ENCODE data around the gene NOX1.
A peak's percentile ranks its signal among the peaks of the same experiment; 100 is the strongest.
"Not testable (repeated sequence)": the region's sequence is repeated elsewhere in the genome, so short reads cannot be mapped to it uniquely, and the experiment has no call there.

Gene NOX1

GRCh38 chrX:100804780-100805179 is 69.4 kb downstream of the NOX1 start:
- Histone ChIP-seq H3K9ac (no peak overlapping the region), H4K20me1 (no peaks in the 10 kb centered on the region), H3K36me3 (no peaks in the 10 kb centered on the region), H3K4me1 (no peaks in the 10 kb centered on the region), H3K4me3 (no peak overlapping the region), H3K9me3 (replicated peaks in 1 of 11) (peaks cover 5 to 24% (median 11%) of the 10 kb centered on the region in 11 experiments; a peak in 14 of 22 replicates), H3K27ac (no peak overlapping the region), H3K27me3 (no peaks in the 10 kb centered on the region), H3K4me2 (no peak overlapping the region)
- TF ChIP-seq Cebpa-rat (IDR thresholded peaks at IDR 0.05): no peak

DNA sequence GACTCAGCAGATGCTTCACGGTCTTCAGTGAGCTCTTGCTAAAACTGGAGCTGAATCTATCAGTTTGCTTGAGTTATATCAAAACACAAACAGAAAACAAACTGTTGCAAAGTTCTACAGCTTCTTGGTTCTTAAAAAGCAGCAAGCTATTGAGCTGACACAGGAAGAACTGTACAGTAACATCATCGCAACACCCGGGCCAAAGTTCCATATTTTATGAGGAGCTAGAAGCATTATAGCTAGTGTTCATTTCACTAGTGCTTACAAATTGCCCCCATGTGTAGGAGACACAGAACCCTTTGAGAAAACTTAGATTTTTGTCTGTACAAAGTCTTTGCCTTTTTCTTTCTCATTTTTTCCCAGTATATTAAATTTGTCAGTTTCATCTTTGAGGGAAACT is 71.3 kb downstream of the NOX1 start:
- no peaks in the 10 kb centered on the region for H3K27me3 ChIP-seq
- H4K20me1 ChIP-seq: no peaks in the 10 kb centered on the region
- no peak for TF ChIP-seq Cebpa-rat (IDR thresholded peaks at IDR 0.05)
- H3K36me3 ChIP-seq: no peaks in the 10 kb centered on the region
- H3K9ac ChIP-seq: no peak overlapping the region
- no peak overlapping the region for H3K4me3 ChIP-seq
- no peak overlapping the region for H3K4me2 ChIP-seq
- peaks cover 5 to 24% (median 11%) of the 10 kb centered on the region in 11 experiments; a peak in 14 of 22 replicates for H3K9me3 ChIP-seq (replicated peaks in 1 of 11)
- no peak overlapping the region for H3K27ac ChIP-seq
- H3K4me1 ChIP-seq: no peaks in the 10 kb centered on the region

- Histone ChIP-seq H3K27ac (no peak overlapping the region), H3K4me1 (no peaks in the 10 kb centered on the region), H3K36me3 (no peaks in the 10 kb centered on the region), H3K4me3 (no peak overlapping the region), H3K4me2 (no peak overlapping the region), H3K27me3 (no peaks in the 10 kb centered on the region), H3K9me3 (replicated peaks in 1 of 11) (no peaks in the 10 kb centered on the region), H4K20me1 (no peaks in the 10 kb centered on the region), H3K9ac (no peak overlapping the region)
- TF ChIP-seq Cebpa-rat (IDR thresholded peaks at IDR 0.05): no peak
Measured at GRCh38 chrX:100798484-100799214, 75.5 kb downstream of the NOX1 start.

DNA sequence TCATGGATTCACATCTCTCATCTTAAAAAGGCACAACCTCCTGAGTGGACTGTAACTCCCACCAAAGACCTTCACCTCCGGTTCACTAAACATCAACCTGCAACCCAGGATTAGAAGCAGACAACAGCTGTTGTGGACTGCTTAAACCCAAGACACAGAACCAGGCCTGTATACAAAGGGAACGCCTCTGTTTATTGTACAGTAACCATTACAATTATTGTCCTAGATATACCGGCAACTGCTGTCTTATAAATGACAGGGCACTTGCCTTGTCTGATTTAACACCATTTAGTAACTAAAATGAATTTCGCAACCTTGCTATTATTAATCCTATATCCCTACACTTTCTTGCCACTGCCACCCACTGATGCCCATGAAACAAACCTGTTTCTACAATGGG is 76.8 kb downstream of the NOX1 start:
- H3K4me2 ChIP-seq: no peak overlapping the region
- H4K20me1 ChIP-seq: no peaks in the 10 kb centered on the region
- H3K36me3 ChIP-seq: no peaks in the 10 kb centered on the region
- no peaks in the 10 kb centered on the region for H3K9me3 ChIP-seq (replicated peaks in 1 of 11)
- no peaks in the 10 kb centered on the region for H3K27me3 ChIP-seq
- 0 out of 22 replicates have a peak, but pooled peaks of 1 of the 11 experiments have one; percentile 22 for TF ChIP-seq Cebpa-rat (IDR thresholded peaks at IDR 0.05)
- no peaks in the 10 kb centered on the region for H3K4me1 ChIP-seq
- no peak overlapping the region for H3K4me3 ChIP-seq
- H3K9ac ChIP-seq: no peak overlapping the region
- no peak overlapping the region for H3K27ac ChIP-seq

DNA sequence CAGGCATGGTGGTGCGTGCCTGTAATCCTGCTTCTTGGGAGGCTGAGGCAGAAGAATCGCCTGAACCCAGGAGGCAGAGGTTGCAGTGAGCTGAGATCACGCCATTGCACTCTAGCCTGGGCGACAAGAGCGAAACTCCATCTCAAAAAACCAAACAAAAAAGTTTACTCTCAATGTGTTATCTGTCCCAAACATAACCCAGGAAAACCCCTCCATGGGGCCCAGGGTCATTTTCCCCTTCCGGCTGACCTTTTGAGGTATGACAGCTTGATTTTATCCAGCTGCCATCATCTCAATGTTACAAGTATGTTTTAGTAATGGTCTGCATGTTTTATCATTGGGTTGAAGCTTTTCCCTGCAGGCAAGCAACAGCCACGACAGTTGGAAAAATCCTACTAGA is 77.8 kb downstream of the NOX1 start:
- not testable (repeated sequence) for H3K4me2 ChIP-seq; H4K20me1 ChIP-seq; H3K27me3 ChIP-seq; H3K4me3 ChIP-seq; H3K27ac ChIP-seq; H3K9me3 ChIP-seq (replicated peaks in 1 of 11); H3K9ac ChIP-seq; H3K4me1 ChIP-seq; H3K36me3 ChIP-seq

Measured in BLaER1 treated with 17β-estradiol and CSF1 and Interleukin-3, amounts not matched to agents 10 nM and 100 nM (cell line).